Camera-type eye (tissue), 1 donor: ENCODE results near the gene CCNF. TPM values are rescaled to one million over a fixed set of nuclear protein-coding genes. Genes with fewer than 3 reads are reported as not detected.

ENCODE experiments used
- total RNA-seq: library from RNA; depleted of rRNA; stranded (reverse); fragments of >200 nt; gene quantifications from one replicate; pipeline ENCODE4 v1.2.3, GENCODE V29; 2014

The CCNF gene
- total RNA-seq: 10.2 TPM

GRCh38 chr16:2429034-2429770 lies at the start of gene CCNF:
Gene CCNF, plus strand, starts transcription at chr16:2429447. Its CDS starts 35 bp downstream, at chr16:2429482.

GRCh38 chr16:2459647-2460390 lies 30.6 kb downstream of the CCNF start, which contains the start of gene TEDC2:
Gene TEDC2, plus strand, starts transcription at chr16:2460109. Its CDS starts 36 bp downstream, at chr16:2460145.

GRCh38 chr16:2471016-2471652 lies 41.9 kb downstream of the CCNF start, which contains the start of gene NTN3:
Gene NTN3, plus strand, starts transcription at chr16:2471297. Its CDS starts 405 bp downstream, at chr16:2471702.

GRCh38 chr16:2474877-2475412 lies 45.7 kb downstream of the CCNF start, which contains the start of gene TBC1D24:
Gene TBC1D24, plus strand, starts transcription at chr16:2475127. Its CDS starts 21,022 bp downstream, at chr16:2496149.

Other genes with a start within 250 kb of the CCNF start
- 7.3 TPM for gene CASKIN1, start 232.8 kb upstream of the CCNF start, total RNA-seq
- 34.4 TPM for gene MLST8, start 224.0 kb upstream of the CCNF start, total RNA-seq
- 12.3 TPM for gene BRICD5, start 218.6 kb upstream of the CCNF start, total RNA-seq
- gene PGP, start 214.6 kb upstream of the CCNF start, total RNA-seq: 15.1 TPM
- gene E4F1, start 205.9 kb upstream of the CCNF start, total RNA-seq: 37.4 TPM
- 1.2 TPM for gene DNASE1L2, start 193.0 kb upstream of the CCNF start, total RNA-seq
- 40.5 TPM for gene ECI1, start 177.9 kb upstream of the CCNF start, total RNA-seq
- 117 TPM for gene RNPS1, start 161.3 kb upstream of the CCNF start, total RNA-seq
- 25.3 TPM for gene ABCA3, start 88.7 kb upstream of the CCNF start, total RNA-seq
- 7.0 TPM for gene TEDC2, start 30.7 kb downstream of the CCNF start, total RNA-seq
- gene NTN3, start 41.9 kb downstream of the CCNF start, total RNA-seq: 17.4 TPM
- gene TBC1D24, start 45.7 kb downstream of the CCNF start, total RNA-seq: 46.5 TPM
- gene ATP6V0C, start 84.5 kb downstream of the CCNF start, total RNA-seq: 45.1 TPM
- 31.7 TPM for gene AMDHD2, start 90.9 kb downstream of the CCNF start, total RNA-seq
- gene CEMP1, start 102.0 kb downstream of the CCNF start, total RNA-seq: not detected
- gene PDPK1, start 108.6 kb downstream of the CCNF start, total RNA-seq: 35.7 TPM